HG02588 (cell line): Measurements from ENCODE around the gene AGFG2.

Experiments used
- ATAC-seq: cut with Tn5 transposase; IDR thresholded peaks from one replicate; pipeline ENCODE4 v1.9.1; 2021; ENCODE audit warnings: mild to moderate bottlenecking, moderate library complexity; ENCODE audit not compliant: unreplicated experiment

Gene AGFG2

DNA sequence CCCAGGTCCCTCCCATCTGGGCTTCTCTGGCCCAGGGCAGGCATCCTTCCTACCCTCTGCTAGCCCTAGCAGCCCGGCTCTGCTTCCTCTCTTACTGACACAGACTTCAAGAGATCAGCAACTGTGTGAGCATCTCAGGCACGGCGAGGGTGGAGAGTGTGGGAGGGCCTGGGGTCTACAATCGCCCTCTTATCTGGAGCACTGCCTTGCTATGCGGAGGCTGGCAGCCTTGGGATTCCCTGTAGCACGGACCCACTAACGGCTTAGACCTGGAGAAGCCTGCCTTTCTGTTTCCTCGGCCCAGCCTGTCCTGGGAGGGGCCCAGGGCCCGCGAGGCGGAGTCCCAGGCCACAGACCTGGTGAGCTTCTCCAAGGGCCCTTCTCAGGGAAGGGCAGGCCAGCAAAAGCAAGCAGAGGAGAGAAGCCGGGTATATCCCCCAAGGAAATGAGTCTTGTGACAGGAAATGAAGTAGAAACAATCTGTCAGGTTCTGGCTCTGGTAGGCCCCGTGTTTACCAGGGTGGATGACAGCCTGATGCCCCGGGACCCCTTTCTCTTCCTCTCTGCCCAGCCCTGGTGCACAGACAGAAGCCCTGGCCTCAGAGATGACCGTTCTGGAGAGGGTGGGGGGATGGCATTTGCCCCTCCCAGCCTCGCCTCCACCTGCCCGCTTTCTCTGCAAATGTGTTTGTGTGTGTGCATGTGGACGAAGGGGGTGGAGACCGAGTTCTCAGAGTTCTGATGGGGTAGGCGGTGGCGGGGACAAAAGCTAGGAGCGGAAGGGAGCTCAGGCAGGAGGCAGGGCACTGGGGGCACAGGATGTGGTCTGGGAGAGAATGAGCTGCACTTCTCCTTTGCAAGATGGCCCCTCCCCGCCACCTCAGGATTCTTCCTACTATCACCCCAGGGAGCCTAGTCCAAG lies 44.4 kb downstream of the AGFG2 start:
- ATAC-seq = no peak

DNA sequence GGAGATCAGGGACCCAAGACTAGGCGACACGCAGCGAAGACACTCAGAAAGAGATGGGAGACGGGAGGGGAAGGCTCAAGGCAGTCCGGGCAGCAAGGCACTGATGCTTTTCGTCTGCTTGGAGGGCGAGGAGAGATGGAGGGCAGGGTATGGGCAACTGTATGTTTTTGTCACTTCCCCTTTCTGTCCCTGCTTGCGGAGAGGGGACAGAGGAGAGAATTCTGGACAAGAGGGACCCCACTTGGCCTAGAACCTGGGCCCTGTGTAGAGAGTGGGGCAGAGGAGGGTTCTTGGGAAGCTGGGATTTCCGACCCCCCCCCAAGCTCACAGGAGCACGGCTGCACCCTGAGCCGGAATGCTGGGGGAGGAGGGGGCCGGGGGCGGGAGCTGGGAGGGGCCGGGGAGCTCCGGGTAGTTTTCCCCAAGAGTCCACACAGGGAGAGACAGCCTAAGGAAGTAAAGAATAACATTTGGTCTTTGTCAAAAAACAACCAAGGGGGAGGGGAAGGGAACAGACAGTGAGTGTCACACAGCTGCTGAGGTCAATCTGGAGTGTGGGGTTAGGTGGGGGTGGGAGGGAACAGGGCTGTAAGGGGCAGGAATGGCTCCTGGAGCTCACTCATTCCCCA lies 45.2 kb downstream of the AGFG2 start:
- ATAC-seq = no peak

DNA sequence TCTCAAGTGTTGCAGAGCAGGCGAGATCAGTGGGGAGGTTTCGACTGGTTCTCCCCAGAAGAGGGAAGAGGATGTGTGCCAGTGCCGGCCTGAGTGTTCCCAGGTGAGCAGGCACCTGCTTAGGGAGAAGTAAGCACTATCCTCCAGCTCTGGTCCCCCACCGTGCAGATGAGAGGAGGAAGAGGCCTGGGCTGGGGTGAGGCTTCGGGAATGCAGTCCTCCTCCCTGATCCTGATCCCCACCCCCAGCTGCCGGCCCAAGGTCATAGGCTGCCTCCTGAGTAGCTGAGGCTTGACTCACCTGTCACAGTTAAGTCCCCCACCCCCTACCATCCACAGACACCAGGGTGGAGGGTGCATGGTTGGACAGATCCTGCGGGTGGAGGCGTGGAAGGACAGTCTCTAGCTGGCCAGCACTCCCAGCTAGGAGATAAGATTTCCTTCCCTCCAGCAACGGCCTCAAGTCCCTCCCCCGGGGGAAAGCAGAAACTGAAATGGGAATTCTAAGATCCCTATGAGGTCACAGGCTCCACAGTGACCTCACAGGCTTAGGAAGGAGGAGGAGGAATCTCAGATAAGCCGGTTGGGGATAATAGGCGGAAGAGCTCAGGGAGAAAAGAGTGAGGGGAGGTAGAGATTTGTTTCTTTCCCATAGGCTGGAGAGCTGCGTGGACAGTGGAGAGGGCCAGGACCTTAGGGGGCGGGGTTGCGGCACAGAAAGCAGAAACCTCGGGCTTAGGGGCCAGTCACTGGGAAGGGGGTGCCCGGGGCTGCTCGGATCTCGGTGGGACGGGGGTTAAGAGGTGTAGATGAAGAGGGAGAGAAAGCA lies 45.9 kb downstream of the AGFG2 start:
- ATAC-seq = no peak

DNA sequence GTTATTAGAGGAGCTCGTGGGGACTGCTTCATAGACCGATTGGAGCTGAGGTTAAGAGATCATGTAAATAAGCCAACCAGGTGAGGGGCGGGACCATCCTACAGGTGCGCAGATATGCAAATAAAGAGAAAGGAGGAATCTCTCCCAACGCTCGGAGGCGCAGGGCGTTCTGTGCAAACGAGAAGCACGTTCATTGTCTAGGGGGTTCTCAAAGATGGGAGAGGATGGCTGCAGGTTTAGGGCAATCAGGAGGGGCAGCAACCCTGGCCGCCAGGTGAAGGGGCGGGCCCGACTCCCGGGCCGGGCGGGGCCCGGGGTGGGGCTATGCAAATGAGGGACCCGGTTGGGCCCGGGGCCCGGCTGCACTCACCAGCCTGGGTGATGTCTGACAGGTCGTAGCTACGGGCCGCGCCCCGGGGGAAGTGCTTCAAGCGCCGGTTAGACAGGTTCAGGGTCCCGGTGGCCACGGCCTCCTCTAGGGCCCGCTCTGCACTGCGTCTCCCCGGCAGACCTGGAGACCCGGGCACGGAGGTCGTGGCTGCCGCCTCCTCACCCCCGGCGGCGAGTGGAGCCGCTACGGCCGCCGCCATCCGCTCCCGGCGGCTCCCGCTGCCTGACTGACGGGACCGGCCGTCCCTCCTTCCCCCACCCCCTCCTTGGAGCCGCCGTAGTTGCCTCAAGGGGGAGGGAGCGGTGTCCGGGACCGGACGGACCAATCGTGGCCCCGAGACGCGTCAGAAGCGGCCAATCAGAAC lies 46.7 kb downstream of the AGFG2 start, which contains the start of gene LRCH4:
LRCH4 (minus strand) TSS at position 619 of the 755 bp plus-strand sequence; CDS start at position 590, 29 bp downstream.
- ATAC-seq = peak; percentile 28

DNA sequence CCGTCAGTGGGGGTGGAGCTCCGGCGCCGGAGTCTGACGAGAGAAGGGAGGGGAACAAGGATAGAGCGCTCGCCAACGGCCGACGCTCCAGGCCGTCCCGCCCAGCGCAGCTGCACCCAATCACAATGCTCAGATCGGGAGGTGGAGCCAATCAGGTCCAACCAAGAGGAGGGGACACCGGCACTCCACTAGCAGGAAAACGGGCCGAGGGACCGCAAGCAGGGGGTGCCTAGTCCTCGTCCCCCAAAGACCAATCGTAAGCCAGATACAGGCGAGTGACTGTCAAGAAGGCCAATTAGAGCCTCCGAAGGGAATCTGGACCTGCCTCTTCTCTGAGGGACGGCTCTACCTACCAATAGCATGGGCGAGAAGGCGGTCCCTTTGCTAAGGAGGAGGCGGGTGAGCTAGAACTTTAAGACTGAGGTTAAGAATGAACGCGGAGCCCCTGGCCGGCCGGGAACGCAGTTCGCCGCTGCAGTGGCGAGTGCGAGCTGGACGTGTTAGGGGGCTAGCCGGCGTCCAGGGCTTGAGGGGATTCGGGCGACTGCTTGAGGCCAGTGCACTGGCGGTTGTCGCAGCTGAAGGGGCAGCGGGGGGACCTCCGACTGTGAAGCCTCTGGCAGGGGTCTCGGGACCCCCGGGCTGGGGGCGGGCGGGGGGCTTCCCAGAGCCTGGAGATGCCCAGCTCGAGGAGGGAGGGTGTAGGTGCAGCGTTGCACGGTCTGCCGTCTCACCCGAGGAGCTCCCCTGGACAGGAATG lies 47.4 kb downstream of the AGFG2 start, which contains the start of gene FBXO24:
FBXO24 (plus strand) TSS at position 63 of the 760 bp plus-strand sequence; CDS start at position 361, 298 bp downstream.
- peak; percentile 82 for ATAC-seq

DNA sequence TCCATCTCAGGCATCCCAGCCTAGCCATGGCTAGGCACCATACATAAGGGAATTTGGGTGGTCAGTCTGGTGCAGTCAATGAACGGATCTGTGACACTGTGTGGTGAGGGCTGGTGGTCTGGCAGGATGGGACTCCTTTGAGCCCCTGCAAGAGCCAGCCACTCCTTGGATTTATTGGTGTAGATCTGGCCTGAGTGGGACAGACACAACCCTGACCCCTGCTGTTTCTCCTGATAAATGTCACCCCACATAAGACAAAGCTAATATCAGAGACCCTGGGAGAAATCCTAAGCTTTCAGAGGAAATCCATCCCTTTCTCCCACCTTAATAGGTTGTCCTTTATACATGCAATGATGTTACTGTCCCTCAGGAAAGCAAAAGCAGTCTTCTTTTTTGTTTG lies 49.4 kb downstream of the AGFG2 start:
- no peak for ATAC-seq

DNA sequence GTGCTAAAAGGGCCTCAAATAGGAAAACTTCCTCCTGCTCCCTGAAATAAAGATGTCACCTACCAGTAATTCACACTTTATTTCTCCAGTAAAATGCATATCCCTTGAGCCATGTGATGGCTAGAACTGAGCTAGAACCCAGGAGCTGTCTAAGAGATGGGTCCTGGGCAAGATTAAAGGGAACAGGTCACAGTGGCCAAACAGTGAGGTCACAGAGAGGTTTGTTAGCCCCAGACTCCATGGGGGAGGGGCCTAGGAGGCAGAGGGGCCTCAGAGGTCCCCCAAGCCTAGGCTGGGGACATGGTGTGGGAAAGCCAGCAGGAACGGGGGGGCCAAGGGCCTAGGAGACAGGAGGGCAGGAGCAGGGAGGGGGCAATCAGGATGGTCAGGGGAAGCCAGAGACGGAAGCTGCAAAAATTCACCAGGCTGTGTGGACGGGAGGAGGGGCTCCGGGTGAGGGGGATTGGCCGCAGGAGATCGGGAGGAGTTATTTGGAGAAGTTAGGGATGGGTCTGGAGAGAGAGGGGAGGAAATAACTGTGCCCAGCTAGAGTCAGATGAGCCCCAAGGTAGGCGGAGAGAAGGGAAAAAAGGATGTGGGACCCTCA lies 50.4 kb downstream of the AGFG2 start:
- no peak for ATAC-seq

DNA sequence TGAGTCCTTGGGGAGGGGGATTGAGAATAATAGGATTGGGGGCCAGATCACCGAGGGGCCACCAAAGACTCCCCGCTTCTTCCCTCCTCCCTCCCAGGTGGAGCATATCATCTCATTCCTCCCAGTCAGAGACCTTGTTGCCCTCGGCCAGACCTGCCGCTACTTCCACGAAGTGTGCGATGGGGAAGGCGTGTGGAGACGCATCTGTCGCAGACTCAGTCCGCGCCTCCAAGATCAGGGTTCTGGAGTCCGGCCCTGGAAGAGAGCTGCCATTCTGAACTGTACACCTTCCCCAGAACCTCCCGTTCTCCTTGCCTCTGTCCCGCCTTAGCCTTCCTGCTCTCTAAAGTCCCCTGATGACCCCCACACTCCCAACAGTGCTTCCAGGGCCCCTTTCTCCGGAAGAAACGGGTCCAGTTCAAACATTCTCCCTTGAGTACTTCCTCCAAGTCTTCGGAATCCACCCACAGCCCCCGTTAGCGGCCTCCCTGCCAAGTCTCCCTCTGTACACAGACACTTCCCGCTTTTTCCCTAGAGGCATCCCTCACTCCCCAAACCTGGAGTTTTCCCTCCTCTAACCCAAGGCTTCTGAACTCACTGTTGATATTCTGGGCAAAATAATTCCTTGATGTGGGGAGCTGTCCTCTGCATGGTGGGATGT lies 51.2 kb downstream of the AGFG2 start:
- ATAC-seq = no peak

DNA sequence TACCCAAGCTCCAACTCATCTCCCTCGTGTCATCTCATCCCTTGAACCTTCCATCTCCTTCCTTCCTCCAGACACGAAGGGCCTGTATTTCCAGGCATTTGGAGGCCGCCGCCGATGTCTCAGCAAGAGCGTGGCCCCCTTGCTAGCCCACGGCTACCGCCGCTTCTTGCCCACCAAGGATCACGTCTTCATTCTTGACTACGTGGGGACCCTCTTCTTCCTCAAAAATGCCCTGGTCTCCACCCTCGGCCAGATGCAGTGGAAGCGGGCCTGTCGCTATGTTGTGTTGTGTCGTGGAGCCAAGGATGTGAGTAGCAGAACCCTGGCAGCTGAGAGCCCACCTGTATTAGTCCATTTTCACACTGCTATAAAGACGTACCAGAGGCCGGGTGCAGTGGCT lies 52.6 kb downstream of the AGFG2 start:
- no peak for ATAC-seq

DNA sequence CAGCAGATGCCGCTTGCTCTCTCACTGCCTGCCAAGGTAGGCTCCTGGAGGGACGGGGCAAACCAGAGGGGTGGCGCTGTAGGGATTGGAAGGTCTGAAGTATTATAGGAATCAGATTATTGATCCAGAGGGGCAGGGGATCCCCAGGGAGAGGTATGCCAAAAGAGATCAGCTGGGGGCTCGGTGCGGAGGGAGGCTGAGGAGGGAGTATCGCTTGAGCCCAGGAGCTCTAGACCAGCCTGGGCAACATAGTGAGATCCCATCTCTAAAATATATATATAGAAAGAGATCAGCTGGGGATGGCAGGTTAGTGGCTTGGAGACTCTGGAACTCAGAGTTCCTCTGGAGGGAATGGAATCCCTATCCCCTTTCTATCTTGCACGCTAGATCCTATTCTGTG lies 56.2 kb downstream of the AGFG2 start:
- no peak for ATAC-seq

DNA sequence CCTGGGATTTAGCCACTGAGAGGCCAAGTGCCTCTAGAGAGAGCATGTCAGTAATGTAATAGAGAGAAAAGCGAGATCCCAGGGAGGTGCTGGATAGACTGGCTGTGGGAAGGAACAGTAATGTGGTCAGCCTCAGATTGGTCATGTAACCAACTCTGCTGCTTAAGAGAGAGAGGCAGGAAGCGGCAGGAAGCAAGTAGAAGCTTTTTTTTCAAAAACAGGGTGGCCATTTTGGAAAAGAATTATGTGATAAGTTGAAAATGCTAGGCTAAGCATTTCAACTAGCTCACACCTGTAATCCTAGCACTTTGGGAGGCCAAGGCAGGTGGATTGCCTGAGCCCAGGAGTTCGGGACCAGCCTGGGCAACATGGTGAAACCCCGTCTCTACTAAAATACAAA lies 59.4 kb downstream of the AGFG2 start:
- ATAC-seq = no peak

DNA sequence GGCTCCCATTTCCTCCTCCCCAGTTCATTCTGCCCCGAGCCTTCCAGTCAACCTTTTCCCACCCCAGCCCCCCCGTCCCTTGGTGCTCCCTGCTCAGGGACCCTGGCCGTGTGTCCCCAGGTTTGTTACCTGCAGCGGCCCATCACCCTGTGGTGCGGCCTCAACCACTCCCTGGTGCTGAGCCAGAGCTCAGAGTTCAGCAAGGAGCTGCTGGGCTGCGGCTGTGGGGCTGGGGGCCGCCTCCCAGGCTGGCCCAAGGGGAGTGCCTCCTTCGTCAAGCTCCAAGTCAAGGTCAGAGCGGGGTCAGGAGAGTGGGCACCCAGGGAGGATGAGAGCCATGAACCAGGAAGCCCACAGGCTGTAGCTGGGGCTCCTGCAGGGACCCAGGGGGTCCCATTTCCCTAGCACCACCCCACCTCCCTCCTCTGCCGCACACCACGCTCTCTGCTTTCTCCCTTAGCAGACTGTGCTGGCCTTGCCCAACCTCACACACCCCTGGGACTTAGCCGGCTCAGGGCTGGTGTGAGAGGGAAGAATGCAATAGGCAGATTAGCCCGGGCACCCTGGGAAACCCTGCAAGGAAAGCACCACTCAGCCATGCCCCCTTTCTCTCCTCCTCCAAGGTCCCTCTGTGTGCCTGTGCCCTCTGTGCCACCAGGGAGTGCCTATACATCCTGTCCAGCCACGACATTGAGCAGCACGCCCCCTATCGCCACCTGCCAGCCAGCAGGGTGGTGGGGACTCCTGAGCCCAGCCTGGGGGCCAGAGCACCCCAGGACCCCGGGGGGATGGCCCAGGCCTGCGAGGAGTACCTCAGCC lies 61.1 kb downstream of the AGFG2 start:
- ATAC-seq = no peak

DNA sequence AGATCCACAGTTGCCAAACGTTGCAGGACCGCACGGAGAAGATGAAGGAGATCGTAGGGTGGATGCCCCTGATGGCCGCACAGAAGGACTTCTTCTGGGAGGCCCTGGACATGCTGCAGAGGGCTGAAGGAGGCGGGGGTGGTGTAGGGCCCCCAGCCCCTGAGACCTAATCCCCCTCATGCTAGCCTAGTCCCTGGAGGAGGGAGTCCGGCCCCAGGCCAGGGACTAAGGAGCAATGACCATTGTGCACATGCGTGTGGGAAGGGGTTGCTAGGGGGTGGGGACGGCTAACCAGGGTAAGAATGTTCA lies 61.7 kb downstream of the AGFG2 start:
- ATAC-seq = no peak

DNA sequence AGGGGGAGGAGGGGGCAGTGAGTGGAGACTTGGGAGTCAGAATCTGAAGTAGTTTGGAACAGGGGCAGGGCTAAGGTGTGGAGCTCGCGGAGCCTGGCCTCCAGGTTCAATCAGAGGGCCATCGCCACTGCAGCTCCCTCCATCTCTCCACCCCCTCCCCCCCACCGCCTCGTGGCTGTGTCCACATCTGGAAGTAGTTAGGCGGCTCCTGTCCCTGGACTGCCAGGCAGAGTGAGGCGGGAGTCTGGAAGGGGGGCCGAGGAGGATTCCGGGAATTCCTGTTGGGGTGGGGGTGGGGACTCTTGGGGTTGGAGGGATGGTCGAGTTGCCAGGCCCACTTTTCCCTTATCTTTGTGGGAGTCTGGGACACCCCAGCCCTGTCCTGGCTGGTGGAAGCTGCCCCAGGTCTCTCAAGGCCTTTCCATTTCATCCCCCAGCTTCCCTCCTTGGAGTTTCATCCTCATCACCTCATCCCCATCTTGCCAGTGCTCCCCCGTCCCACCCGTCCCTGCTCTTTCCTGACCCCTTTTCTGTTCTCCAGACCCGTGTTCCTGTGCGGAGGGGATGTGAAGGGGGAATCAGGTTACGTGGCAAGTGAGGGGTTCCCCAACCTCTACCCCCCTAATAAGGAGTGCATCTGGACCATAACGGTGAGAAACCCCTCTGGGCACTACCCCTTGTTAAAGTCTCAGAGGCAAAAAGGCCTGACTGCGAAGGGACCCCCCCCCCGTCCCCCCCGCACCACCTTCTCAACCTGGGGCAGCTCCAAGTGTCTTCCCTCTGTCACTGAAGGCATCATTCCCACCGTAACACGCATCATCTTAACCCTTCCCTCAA lies 64.1 kb downstream of the AGFG2 start:
- no peak for ATAC-seq

DNA sequence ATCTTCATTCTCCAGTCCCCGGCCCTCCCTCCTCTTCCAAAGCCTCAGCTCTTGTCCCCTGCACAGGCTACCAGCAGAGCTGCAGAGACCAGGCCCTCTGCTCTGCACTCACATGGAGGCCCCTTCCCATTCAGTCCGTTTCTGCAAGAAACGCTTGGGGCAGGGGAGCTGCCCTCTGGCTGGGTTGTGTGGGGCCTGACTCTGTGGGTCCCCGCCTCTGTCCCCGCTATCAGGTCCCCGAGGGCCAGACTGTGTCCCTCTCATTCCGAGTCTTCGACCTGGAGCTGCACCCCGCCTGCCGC lies 64.7 kb downstream of the AGFG2 start:
- ATAC-seq = no peak

DNA sequence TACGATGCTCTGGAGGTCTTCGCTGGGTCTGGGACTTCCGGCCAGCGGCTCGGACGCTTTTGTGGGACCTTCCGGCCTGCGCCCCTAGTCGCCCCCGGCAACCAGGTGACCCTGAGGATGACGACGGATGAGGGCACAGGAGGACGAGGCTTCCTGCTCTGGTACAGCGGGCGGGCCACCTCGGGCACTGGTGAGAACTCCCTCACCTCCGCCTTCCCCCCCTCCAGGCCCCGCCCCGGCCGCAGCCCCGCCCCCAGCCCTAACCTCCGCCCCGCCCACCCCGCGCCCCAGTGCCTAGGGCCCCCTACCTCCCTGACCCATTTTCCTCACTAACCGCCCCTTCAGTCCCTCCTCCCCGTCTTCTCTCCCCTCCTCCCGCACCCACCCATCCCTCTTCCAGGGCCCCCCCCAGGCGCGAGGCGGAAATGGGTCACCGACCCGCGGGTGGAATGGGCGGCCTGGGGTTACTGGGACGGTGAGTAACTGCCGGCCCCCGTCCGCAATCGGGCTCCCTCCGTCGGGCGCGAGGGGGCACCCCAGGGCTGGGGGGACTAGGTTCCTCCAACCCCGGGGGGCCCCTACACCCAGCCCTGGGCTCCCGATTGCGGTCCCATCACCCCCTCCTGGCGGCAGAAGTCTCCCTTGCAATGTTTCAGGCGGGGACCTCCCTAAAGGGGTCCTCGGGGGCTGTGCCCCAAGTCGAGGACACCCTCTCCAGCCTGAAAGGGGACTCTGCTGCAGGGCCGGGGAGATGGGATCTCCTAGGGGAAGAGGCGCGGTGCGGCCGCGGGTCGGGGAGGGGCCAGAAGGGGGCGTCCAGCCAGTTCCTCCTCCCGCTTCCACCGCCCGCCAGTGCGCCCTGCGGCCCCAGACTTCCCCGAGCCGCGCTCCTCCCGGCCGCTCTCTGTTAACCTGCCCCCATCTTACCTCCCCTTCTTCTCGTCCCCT lies 65.3 kb downstream of the AGFG2 start:
- peak; percentile 45 for ATAC-seq
